Inflammatory macrophage treated with lipopolysaccharide for 4 hours (primary cell): ENCODE measurements around the gene PEX13.

Source experiments
- DNase-seq: peaks from one replicate; pipeline ENCODE4 v3.0.0-alpha.2; 2020

The PEX13 gene

GRCh38 chr2:61085883-61086282 is 68.4 kb downstream of the PEX13 start:
- DNase-seq = no peak

- no peak for DNase-seq
These were observed 72.3 kb downstream of the PEX13 start for GRCh38 chr2:61089797-61090196.

- no peak for DNase-seq
These were observed 72.9 kb downstream of the PEX13 start for GRCh38 chr2:61090386-61090921.

- DNase-seq = peak; percentile 32
These were observed 74.0 kb downstream of the PEX13 start for GRCh38 chr2:61091485-61091884.

- DNase-seq = no peak
These were observed 78.9 kb downstream of the PEX13 start for GRCh38 chr2:61096438-61096837.

- no peak for DNase-seq
These were observed 83.3 kb downstream of the PEX13 start for GRCh38 chr2:61100801-61101200.
